Activated CD8-positive, alpha-beta memory T cell treated with anti-CD3 and anti-CD28 coated beads for 48 hours (primary cell): ENCODE results near the gene CABCOCO1.

Source experiments
- DNase-seq, 3 experiments: peaks; one replicate each; pipeline ENCODE4 v3.0.0-alpha.2; 2020; ENCODE audit warnings: low read depth in 2 of 3, low spot score in 2 of 3

The CABCOCO1 gene

DNA sequence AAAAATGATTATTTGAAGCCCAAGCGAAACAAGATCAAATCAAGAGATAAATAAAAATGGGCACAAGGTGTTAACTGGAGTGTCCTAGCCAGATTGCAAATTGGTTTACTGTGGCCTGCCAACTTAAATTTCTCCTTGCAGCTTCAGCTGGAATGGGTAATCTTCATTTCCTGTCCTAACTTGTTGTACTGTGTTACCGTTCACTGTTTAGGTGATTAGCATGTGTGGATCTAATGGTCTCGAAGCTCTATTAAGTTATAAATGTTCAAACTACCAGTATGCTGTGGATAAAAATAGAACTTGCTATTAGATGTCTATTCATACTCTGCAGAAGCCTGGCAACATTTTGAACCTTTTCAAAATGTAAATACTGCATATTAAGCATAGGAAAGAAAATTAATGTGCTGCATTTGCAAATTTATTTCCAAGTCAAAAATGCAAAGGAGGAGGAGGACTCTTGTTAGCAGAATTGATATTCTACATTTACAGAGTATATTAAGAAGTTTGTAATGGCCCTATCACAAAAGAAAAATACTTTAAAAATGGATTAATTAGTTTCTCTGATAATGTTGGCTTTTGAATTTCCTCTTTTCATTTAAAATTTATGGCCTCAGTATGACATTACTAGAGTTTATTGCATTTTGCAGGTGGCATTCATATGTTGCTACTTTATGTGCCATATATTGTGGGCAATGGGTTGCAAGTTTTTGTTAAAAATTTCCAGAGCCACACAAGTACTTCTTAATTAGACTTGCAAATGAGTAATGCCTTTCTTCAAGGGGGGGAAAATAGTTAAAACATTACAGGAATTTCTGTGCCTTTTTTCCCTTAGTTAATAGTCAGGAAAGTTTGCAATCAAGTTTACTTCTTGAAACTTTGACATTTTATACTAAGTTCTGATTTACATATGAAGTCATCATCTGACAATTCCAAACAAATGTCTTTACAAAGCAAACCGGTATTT lies 92.1 kb downstream of the CABCOCO1 start:
- no peak for DNase-seq

DNA sequence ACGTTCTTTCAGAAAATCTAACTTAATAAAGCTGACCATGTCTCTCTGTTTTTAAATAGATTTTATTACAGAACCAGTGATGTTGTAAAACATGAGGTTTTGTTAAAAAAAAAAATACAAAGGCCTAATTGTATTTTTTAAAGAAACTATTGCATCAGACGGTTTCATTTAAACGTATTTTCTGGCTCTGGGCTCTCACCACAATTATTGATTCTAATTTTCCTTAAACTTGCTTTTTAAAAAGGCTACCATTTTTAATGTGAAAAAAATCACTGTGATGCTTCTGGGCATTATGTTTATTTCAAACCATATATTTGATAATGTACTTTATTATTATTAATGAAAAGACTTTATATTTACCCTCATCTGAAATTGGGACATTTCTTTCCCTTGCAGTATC lies 94.3 kb downstream of the CABCOCO1 start:
- DNase-seq = no peak

DNA sequence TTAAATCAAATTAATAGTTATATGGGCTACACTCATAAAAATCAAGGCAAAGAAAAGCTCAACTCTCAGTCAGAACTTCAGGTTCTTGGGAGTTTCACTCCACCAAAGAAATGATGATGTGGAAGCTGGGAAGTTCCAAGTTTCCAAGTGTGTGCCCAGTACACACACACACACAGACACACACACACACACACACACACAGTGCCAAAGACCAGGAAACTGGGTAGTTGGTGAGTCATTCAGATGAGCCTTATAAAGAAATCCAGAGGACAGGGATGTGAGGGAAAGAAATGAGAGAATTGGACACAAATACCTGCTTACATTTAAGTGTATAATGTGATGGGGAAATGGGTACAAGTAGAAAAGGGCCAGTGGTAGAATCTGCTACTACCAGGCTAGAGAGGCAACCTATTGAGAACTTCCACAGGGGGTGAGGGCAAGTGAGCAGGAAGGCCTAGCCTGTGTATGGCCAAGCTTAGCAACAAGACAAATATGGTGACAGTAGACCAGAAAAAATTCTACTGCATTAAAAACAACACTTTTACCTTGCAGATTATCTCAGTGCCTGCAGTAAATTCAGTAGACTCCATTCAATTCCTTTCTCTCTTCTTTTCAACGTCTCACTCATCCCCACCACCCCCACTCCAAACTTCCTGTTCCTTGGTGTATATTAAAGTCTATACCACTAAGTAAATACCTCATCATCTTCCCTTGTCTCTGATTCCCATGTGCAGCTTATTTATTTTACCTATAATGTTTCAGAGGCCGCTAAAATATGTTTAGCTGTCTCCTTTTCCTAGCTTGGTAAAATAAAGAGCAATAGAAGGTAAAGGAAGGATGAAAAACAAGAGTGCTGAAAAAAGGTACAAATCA lies 95.0 kb downstream of the CABCOCO1 start:
- DNase-seq = no peak

DNA sequence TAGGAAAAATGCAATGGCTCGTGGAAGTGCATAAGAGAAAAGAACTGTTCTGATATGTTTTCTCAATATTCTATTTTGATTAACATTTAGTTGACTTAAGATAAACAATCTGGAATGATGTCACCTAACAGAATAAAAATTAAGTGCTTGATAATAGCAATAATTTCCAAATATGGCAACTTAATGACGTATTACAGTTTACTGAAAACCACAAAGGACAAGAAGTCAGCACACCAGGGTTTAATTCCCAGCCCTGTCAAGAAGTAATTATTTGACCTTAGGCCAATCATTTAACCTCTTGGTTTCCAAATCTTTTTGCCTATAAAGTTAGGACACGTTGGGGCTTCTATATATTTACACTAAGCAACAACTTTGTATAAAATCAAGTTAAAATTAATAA lies 95.7 kb downstream of the CABCOCO1 start:
- DNase-seq = no peak

DNA sequence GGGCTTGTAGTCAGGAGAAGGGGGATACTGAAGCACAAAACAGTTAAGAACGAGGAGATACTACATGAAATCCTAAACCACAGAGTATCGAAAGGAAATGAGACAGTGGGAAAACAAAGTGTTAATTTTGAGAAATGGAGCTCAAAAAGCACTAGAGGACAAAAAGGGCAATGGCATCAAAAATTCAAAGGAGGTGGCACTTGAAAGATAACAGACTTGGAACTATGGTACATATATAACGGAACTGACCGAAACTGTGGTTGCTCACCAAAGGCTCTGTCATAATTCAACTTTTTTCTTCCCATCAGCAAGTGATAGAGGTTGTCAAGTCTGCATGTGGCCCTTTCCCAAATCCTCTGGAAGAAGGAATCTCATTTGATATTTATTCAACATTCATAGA lies 97.0 kb downstream of the CABCOCO1 start:
- no peak for DNase-seq

DNA sequence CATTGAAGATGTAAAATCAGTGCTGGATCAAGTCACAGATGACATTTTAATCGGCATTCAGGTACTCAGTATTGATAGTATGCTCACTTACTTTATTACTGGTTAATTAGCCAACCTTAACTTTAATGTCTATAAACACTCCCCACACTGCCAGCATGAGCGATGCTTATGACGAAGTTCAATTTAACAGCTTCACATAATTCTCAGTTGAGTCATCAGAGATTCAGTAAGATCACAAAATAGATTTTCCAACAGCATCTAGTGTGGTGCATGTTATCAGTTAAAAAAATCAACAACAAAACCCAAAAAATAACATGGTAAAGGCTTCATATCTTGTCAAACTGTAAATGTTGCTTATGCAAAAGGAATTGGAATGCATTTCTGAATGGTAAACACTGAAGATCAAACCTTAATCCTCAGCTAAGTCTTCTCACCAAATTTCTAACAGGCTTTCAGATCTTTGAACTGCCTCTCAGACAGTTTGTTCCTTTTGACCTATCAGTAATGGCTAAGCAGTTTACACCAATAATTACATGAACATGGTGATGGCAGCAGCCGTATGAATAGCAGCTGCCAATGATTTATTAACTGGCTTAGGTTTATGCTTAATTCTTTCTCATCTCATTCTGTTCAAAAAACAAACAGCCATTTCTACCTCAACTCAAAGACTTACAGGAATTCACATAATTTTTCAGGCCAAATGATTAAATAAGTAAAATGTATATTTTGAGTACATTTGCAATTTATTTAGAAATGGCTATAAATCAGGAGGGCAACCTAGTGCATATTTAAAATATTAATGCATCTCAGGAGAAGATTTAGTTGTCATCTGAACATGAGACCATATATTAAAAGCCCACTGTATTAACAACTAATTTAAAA lies 98.5 kb downstream of the CABCOCO1 start:
- no peak for DNase-seq

DNA sequence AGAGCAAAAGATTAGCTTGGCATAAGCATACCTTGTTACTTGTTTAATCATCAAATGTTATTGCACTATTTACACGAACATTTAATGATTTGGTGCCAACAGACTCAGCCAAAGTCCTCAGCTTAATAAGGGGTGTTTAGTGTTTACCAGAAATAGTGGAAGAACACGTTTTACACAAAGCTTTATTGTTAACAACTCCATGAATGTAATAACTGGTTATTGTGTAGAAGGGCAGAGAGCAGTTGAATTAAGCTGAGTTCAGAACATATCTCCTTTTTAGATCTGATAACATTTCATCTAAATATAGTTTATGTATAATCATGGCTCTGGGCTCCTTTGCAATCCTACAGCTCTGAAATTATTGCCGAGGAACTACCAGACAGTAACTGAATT lies 99.1 kb downstream of the CABCOCO1 start:
- DNase-seq = no peak

DNA sequence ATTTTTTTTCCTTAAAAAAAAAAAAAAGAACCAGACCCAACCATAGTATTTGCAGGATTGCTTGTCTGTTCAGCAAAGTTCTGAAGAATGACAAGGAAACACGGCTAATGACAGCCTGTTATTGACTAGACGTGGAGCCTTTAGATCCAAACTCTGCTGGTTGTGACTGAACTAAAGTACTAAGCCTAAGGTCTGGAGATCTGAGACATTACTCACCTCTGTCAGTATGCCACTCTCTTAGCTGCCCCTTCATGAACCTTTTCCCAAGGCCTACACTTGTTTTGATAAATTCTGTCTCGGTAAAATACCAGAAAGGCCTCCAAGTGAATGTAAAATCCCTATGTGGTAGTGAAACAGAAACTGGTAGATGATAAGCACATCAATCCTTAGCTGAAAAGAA lies 101.0 kb downstream of the CABCOCO1 start:
- no peak for DNase-seq

DNA sequence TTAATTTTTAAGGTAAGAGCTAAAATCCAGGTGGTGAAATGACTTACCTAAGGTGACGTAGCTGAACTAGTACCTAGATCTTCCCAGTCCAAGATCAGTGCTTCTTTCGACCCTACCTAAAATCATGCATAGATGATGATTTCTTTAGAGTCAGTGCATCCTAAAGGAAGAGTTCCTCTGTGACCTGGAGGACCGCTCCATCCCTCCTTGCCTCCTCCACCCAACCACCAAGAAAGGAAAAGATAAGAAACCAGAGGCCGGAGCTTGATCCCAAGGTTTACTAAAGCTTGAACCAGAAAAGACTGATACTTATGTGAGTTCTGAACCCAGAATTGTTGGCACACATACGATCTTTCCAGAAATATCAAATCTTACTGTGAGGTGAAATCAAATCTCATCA lies 101.8 kb downstream of the CABCOCO1 start:
- DNase-seq = no peak

DNA sequence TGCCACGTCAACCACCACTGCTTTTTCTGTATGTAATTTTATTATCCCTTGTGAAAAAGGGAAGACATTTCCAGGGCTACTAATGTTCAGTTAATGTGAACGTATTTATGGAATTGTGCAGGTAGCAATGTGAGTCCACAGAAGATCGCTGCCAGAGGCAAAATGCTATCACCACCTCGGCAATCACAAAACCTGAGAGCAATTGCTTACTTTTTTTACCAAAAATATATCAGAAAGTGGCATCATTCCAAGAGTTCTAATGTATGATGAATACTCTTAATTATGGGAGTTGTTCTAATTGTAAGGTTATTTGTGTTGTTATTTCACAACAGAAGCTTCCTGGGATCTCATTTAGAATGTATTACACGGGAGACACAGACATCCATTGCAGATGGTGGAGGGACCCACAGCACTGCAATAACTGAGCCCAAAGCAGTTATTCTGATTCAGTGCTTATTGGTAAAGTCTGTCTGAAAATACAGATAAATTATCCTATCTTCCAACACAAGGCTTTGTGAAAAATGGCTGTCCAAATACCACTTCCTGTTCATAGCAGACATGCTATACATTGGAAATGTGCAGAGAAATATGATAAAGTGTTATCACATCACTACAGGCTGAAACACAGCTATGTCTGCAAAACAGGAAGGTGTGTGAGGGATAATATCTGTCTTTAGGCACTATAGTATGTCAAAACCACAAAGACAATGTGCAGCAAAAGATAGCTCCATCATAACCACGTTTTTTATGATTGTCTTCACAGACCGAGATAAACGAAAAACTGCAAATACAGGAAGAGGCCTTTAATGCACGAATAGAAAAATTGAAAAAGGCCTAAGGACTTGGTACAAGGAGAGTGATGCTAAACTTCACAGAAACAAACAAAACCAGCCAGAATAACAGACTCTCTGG lies 102.7 kb downstream of the CABCOCO1 start:
- no peak for DNase-seq

DNA sequence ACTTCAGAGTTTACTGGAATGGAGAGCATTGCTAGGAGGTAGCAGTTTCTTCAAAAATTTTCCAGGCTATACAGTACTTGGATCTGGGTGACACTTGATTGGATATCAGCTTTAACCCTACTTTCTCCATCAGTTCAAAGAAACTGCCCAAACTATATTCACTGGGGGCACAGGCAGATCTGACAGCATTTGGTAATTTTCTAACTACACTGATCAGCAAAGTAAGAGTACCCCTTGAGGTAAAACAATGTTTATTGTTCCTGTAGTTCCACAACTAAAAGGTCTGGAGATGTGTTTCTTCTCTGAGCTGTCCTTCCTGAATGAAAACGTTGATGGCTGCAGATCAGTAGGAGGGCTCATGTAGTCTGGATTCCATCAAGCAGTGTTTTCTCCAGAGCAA lies 104.2 kb downstream of the CABCOCO1 start:
- no peak for DNase-seq

DNA sequence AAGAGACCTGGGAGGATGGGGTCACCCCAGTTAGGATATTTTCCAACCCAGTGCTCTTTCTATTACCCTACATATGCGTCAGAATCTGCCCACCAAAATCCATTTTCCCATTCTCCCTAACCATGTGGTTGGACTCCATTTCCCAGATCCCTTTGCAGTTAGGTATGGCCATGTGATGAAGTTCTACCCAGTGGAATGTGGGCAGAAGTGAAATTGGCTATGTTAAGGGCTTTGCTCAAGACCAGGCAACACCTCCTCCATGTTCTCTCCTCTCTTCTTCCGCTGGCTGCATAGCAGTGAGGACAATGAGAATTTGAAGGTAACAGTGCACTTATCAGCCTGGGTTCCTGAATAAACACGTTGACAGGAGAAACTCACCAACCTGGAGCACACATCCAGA lies 111.3 kb downstream of the CABCOCO1 start:
- no peak for DNase-seq

DNA sequence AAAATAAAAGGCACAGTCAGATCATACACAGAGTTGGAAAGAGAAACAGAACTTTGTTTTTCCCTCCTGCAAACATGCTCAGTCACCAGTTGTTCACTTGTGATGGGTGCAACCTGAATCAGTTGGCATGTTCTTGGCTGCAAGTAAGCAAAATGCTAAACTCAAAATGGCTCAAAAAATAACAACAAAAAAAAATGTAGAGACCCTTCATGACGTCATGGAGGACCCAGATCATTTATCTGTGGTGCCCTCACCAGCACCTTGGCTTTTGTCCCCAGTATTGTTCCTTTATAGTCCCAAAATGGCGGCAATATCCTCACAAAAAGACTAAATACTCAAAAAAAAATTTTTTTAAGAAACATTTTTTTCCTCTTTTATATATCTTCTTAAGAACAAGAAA lies 112.4 kb downstream of the CABCOCO1 start:
- no peak for DNase-seq

DNA sequence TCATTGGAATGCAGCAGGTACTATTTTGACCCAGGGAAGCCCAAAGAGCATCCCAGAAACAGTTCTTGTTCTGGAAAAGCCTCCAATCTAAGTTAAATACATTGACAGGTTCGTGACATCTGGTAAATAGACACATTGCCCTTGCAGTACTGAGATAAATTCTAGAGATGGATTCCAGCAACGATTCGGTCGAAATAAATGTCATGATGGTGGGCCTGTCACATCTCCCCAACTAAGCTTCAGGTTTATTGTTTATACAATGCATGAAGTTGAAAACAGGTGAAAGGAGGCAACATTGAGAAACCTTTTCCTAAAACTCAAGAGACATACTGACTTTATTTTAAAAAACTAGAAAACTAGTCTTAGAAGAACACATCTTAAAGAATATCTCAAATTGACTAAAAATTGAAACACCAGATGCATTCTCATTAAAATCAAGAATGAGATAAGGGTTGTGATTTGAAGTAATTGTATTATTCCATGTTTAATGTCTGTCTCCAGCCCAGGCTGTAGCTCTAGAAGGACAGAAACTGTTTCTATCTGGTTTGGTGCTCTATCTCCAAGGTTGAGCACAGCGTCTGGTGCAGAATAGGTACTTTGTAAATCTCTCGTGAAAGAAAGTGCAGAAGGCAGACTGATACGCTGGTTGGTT lies 114.0 kb downstream of the CABCOCO1 start:
- no peak for DNase-seq

DNA sequence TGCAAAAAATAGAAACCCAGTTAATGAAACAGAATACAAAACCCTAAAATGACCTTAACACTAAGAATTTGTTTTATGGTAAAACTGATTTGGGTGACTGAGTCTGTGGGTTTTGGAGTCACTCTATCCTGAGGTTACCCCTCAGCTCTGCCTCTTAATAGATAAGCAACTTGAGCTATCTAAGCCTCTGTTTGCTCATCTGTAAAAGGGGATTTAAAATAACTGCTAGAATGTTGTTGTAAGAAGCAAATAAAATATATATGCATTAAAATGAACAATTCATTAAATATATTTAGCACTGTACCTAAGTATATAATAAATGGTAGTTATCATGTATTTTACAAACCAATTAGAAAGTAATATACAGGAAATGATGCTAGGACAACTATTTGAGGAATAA lies 115.4 kb downstream of the CABCOCO1 start:
- no peak for DNase-seq

DNA sequence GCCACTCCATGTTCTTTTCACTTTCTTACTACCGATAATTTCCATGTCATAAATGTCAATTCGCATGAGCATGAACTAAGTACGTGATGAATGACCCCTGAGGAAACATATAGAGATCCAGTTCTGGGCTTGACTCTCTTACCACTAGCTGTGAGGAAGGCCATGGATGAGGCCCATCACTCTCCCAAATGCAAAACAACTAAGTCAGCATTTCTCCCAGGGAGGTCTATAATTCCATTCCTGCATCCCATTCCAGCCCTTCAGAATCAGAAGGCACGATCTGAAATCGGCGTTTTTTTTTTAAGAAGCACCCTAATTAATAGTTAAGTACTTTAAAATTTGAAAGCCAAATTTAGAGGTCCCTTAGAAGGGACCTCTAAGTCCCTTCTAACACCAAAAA lies 116.5 kb downstream of the CABCOCO1 start:
- no peak for DNase-seq

DNA sequence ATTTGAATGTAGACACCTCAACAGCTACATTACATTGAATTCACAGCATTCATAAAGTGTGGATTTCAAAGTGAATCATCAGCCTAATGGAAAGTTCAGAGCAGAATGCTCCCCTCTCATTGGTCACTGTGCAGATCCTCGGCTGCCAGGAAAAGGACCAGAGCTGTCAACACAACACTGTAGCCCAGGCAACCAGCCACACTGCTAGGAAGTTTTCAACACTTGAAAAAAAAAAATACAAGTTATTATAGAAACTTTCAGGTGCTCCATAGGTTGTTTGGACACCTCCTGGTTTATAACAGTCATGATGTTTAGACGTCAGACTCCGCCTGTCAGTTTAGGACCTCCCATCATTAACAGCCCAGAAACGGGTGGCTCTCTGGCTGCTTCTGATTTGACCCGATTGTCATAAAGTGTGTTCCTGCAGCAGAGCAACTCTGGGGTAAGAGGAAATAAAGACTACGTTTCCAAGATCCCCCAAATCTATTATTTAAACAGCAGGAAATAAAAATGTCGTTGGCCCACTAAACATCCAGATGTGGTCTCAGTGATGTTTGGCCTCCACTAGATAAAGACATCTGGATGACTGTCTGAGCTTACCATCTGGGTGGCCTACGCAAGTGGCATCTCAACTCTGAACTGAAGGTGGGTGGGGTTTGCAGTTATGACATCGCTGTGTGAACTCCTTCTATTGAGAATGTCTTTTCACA lies 117.4 kb downstream of the CABCOCO1 start:
- peak in 1 of 3 experiments; percentile 14 for DNase-seq

DNA sequence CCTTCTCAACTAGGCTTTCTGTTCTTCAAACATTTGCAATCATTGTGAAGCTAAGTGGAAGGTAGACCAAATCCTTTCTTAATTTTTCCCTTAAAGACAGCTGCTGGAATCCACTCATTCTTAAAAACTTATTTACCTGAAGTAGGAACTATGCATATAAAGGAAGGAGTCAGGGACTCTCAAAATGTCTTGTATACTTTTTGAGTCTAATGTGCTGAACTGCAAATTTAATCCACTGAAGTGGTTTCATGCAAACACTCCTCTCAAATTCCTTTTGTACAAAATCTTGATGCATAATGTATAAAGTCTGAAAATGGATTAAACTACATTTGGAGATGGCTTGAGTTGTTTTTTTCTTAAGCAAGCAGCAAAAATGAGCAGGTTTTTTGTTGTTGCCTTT lies 118.0 kb downstream of the CABCOCO1 start:
- no peak for DNase-seq

DNA sequence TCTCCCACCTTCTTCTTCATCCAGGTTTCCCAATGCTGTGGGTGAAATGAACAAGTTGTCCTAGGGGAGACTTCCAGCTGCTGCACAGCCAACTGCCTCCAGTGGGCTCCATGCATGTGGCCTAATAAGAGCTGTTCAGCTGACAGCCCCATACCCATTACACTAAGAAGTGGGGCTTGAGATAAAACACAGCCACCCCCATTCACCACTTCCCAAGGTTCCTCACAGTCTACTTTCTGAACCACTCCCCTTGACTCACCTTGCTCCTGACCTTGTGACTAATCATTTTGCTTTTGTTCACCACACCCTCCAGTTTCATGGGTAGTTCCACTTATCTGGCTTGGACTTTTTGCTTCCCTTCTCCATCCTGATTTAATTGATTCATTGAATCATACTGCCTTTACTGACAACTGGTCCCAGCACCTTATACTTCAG lies 119.3 kb downstream of the CABCOCO1 start:
- DNase-seq = no peak
